ENCODE results near the gene RNF111. TPM values are rescaled to one million over a fixed set of nuclear protein-coding genes. Genes with fewer than 3 reads are reported as not detected.

Gene RNF111
- total and polyA plus RNA-seq, 2 experiments from 2014 or later: 14.4 to 24.5 TPM

DNA sequence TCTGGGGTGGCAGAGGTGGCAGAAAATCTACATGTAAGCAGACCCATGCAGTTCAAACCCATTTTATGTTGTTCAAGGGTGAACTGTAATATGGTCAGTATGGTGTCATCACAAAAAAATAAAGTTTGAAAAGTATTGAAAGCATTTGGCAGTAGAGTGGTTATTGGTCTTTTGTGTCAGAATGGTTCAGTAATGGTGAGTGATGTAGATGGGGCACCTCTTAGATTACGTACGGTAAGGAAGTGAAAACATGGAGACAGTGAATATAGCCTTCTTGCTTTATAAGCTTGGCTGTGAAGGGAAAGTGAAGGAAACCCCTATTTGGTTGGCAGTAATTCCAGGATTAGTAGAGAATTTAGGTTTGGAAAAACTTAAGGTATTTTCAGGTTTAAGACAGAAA, 100.3 kb downstream of the RNF111 start:
- no peaks in the 10 kb centered on the region for H3F3A ChIP-seq (replicated peaks; ENCODE audit: low read depth)
- H3K27me3 Mint-ChIP-seq (ENCODE audit: insufficient read depth, low read depth, poor library complexity): peaks cover 2% of the 10 kb centered on the region
- peaks cover 20% of the 10 kb centered on the region; the same call in 2 of the 3 replicates for H3K36me3 Mint-ChIP-seq (ENCODE audit: low read depth)
- no peak for DNase-seq (ENCODE audit: low spot score)
- no peak for ATAC-seq
- H3K4me3 Mint-ChIP-seq: no peak overlapping the region
- H3K27me3 ChIP-seq (ENCODE audit: insufficient read depth): no peaks in the 10 kb centered on the region
- H3K36me3 ChIP-seq (ENCODE audit: insufficient read depth): peaks cover 21% of the 10 kb centered on the region; the same call in 1 of the 2 replicates
- no peak overlapping the region for H2AFZ ChIP-seq
- no peaks in the 10 kb centered on the region for H3K79me2 ChIP-seq (replicated peaks; ENCODE audit: insufficient read depth)
- H3K4me1 Mint-ChIP-seq: peaks cover 7% of the 10 kb centered on the region; the same call in 2 of the 3 replicates
- H3K27ac ChIP-seq (ENCODE audit: low read depth): no peak overlapping the region
- H3K27ac Mint-ChIP-seq: no peak overlapping the region
- no peaks in the 10 kb centered on the region for H3K9me2 ChIP-seq (ENCODE audit: insufficient read depth)
- no peak for TF ChIP-seq EZH2phosphoT487 (IDR thresholded peaks at IDR 0.05; ENCODE audit: unreplicated experiment)
- no peak for TF ChIP-seq POLR2AphosphoS5 (IDR thresholded peaks at IDR 0.05; ENCODE audit: low read depth)
- TF ChIP-seq ZNF114 (CRISPR knock-in tag; IDR thresholded peaks at IDR 0.05): no peak
- no peak for TF ChIP-seq CREB1 (CRISPR knock-in tag; IDR thresholded peaks at IDR 0.05; ENCODE audit: low read depth)
- TF ChIP-seq, protein P1, sequence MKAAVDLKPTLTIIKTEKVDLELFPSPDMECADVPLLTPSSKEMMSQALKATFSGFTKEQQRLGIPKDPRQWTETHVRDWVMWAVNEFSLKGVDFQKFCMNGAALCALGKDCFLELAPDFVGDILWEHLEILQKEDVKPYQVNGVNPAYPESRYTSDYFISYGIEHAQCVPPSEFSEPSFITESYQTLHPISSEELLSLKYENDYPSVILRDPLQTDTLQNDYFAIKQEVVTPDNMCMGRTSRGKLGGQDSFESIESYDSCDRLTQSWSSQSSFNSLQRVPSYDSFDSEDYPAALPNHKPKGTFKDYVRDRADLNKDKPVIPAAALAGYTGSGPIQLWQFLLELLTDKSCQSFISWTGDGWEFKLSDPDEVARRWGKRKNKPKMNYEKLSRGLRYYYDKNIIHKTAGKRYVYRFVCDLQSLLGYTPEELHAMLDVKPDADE (IDR thresholded peaks at IDR 0.05): no peak
- TF ChIP-seq, protein P2, sequence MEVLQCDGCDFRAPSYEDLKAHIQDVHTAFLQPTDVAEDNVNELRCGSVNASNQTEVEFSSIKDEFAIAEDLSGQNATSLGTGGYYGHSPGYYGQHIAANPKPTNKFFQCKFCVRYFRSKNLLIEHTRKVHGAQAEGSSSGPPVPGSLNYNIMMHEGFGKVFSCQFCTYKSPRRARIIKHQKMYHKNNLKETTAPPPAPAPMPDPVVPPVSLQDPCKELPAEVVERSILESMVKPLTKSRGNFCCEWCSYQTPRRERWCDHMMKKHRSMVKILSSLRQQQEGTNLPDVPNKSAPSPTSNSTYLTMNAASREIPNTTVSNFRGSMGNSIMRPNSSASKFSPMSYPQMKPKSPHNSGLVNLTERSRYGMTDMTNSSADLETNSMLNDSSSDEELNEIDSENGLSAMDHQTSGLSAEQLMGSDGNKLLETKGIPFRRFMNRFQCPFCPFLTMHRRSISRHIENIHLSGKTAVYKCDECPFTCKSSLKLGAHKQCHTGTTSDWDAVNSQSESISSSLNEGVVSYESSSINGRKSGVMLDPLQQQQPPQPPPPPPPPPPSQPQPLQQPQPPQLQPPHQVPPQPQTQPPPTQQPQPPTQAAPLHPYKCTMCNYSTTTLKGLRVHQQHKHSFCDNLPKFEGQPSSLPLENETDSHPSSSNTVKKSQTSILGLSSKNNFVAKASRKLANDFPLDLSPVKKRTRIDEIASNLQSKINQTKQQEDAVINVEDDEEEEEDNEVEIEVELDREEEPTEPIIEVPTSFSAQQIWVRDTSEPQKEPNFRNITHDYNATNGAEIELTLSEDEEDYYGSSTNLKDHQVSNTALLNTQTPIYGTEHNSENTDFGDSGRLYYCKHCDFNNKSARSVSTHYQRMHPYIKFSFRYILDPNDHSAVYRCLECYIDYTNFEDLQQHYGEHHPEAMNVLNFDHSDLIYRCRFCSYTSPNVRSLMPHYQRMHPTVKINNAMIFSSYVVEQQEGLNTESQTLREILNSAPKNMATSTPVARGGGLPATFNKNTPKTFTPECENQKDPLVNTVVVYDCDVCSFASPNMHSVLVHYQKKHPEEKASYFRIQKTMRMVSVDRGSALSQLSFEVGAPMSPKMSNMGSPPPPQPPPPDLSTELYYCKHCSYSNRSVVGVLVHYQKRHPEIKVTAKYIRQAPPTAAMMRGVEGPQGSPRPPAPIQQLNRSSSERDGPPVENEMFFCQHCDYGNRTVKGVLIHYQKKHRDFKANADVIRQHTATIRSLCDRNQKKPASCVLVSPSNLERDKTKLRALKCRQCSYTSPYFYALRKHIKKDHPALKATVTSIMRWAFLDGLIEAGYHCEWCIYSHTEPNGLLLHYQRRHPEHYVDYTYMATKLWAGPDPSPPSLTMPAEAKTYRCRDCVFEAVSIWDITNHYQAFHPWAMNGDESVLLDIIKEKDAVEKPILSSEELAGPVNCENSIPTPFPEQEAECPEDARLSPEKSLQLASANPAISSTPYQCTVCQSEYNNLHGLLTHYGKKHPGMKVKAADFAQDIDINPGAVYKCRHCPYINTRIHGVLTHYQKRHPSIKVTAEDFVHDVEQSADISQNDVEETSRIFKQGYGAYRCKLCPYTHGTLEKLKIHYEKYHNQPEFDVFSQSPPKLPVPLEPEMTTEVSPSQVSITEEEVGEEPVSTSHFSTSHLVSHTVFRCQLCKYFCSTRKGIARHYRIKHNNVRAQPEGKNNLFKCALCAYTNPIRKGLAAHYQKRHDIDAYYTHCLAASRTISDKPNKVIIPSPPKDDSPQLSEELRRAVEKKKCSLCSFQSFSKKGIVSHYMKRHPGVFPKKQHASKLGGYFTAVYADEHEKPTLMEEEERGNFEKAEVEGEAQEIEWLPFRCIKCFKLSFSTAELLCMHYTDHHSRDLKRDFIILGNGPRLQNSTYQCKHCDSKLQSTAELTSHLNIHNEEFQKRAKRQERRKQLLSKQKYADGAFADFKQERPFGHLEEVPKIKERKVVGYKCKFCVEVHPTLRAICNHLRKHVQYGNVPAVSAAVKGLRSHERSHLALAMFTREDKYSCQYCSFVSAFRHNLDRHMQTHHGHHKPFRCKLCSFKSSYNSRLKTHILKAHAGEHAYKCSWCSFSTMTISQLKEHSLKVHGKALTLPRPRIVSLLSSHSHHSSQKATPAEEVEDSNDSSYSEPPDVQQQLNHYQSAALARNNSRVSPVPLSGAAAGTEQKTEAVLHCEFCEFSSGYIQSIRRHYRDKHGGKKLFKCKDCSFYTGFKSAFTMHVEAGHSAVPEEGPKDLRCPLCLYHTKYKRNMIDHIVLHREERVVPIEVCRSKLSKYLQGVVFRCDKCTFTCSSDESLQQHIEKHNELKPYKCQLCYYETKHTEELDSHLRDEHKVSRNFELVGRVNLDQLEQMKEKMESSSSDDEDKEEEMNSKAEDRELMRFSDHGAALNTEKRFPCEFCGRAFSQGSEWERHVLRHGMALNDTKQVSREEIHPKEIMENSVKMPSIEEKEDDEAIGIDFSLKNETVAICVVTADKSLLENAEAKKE (CRISPR knock-in tag; IDR thresholded peaks at IDR 0.05): no peak
- TF ChIP-seq NANOG (IDR thresholded peaks at IDR 0.05; ENCODE audit: borderline replicate concordance): no peak
- no peak for TF ChIP-seq JUNB (IDR thresholded peaks at IDR 0.05; ENCODE audit: unreplicated experiment)
- TF ChIP-seq, protein P3, sequence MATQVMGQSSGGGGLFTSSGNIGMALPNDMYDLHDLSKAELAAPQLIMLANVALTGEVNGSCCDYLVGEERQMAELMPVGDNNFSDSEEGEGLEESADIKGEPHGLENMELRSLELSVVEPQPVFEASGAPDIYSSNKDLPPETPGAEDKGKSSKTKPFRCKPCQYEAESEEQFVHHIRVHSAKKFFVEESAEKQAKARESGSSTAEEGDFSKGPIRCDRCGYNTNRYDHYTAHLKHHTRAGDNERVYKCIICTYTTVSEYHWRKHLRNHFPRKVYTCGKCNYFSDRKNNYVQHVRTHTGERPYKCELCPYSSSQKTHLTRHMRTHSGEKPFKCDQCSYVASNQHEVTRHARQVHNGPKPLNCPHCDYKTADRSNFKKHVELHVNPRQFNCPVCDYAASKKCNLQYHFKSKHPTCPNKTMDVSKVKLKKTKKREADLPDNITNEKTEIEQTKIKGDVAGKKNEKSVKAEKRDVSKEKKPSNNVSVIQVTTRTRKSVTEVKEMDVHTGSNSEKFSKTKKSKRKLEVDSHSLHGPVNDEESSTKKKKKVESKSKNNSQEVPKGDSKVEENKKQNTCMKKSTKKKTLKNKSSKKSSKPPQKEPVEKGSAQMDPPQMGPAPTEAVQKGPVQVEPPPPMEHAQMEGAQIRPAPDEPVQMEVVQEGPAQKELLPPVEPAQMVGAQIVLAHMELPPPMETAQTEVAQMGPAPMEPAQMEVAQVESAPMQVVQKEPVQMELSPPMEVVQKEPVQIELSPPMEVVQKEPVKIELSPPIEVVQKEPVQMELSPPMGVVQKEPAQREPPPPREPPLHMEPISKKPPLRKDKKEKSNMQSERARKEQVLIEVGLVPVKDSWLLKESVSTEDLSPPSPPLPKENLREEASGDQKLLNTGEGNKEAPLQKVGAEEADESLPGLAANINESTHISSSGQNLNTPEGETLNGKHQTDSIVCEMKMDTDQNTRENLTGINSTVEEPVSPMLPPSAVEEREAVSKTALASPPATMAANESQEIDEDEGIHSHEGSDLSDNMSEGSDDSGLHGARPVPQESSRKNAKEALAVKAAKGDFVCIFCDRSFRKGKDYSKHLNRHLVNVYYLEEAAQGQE (IDR thresholded peaks at IDR 0.05; ENCODE audit: unreplicated experiment): no peak
- TF ChIP-seq, protein P4, sequence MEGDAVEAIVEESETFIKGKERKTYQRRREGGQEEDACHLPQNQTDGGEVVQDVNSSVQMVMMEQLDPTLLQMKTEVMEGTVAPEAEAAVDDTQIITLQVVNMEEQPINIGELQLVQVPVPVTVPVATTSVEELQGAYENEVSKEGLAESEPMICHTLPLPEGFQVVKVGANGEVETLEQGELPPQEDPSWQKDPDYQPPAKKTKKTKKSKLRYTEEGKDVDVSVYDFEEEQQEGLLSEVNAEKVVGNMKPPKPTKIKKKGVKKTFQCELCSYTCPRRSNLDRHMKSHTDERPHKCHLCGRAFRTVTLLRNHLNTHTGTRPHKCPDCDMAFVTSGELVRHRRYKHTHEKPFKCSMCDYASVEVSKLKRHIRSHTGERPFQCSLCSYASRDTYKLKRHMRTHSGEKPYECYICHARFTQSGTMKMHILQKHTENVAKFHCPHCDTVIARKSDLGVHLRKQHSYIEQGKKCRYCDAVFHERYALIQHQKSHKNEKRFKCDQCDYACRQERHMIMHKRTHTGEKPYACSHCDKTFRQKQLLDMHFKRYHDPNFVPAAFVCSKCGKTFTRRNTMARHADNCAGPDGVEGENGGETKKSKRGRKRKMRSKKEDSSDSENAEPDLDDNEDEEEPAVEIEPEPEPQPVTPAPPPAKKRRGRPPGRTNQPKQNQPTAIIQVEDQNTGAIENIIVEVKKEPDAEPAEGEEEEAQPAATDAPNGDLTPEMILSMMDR (conservative IDR thresholded peaks at IDR 0.05; ENCODE audit: low read depth in 2 of 2): no peak
- TF ChIP-seq ZNF331 (CRISPR knock-in tag; IDR thresholded peaks at IDR 0.05; ENCODE audit: low read depth): no peak
- no peak for TF ChIP-seq EZH2 (IDR thresholded peaks at IDR 0.05; ENCODE audit: low read depth, unreplicated experiment)
- no peak for TF ChIP-seq STAT1 (IDR thresholded peaks at IDR 0.05; ENCODE audit: unreplicated experiment)
- H3K9me3 Mint-ChIP-seq: no peaks in the 10 kb centered on the region
- no peak overlapping the region for H3K4me3 ChIP-seq
- H3K4me2 ChIP-seq: no peak overlapping the region
- no peaks in the 10 kb centered on the region; the same call in 1 of the 2 replicates for H4K20me1 ChIP-seq (replicated peaks; ENCODE audit: insufficient read depth)
- no peaks in the 10 kb centered on the region for H3K4me1 ChIP-seq (ENCODE audit: insufficient read depth)

All from GM23338 (cell line).